ENCODE measurements around the gene SLC2A9. TPM values are rescaled to one million over a fixed set of nuclear protein-coding genes. Genes with fewer than 3 reads are reported as not detected.
A peak's percentile ranks its signal among the peaks of the same experiment; 100 is the strongest.

SLC2A9 gene
- total and polyA plus RNA-seq, 2 of the 8 experiments (the other 6 are each of a cell fraction or from before 2014, with no cell fraction given) = 0.20 to 0.26 TPM

DNA sequence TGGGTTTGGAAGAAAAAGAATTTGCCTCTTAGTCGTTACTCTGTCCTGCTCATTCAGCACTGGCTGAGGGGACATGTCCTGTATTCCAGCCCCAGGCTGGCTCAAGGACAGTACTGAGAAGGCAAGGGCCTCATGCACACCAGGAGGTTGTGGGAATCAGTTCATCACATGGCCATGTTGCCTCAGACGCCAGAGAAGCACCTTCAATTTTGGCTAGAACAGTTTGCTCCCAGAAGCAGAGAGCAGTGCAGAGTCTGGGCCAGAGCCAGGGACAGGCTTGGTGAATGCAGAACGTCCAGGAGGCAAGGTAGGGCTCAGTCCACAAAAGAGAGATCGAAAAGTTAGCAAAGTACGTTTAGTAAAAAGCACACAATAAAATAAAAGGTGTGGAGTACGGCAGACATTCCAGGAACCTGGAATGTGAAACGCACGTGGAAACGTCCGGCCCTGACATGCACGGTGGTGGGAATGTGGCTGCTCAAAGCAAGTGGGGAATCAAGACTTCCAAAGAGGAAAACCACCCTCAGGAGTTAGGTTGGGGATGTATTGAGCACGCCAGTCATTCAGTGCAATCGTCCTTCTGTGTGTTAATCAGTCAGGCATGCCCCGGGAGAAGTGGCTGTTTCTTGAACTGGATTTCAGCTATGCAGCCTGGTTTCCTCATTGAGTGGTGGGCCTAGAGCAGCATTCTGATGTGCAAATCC lies 1.2 kb upstream of the SLC2A9 start:
- H3K4ac ChIP-seq (replicated peaks; ENCODE audit: insufficient read length, low read depth, low read length) = no peak overlapping the region
- CTCF ChIA-PET (ENCODE audit: partially characterized antibody) = interaction anchor here (0.8 to 2.1 kb wide), 3 partner anchors 10 to 44 kb away, joined by 3 to 7 read pairs (median 6); no protein-coding TSS in a partner anchor
- H3K23me2 ChIP-seq (ENCODE audit: low read depth, low read length) = peaks cover 6% of the 10 kb centered on the region; the same call in 1 of the 2 replicates
- no peak overlapping the region for H3K4me2 ChIP-seq (ENCODE audit: insufficient read depth in 1 of 2, low read depth in 2 of 2, low read length in 2 of 2)
- peaks cover 0 to 8% (median 4%) of the 10 kb centered on the region in 4 experiments; a peak in 5 of 7 replicates for H3K4me1 ChIP-seq (replicated peaks in 1 of 4; ENCODE audit: control insufficient read depth in 3 of 4, insufficient read depth in 4 of 4, low read length in 3 of 4)
- no peak for TF ChIP-seq HDAC6 (IDR thresholded peaks at IDR 0.05; ENCODE audit: low read depth, low read length)
- TF ChIP-seq, protein P1, sequence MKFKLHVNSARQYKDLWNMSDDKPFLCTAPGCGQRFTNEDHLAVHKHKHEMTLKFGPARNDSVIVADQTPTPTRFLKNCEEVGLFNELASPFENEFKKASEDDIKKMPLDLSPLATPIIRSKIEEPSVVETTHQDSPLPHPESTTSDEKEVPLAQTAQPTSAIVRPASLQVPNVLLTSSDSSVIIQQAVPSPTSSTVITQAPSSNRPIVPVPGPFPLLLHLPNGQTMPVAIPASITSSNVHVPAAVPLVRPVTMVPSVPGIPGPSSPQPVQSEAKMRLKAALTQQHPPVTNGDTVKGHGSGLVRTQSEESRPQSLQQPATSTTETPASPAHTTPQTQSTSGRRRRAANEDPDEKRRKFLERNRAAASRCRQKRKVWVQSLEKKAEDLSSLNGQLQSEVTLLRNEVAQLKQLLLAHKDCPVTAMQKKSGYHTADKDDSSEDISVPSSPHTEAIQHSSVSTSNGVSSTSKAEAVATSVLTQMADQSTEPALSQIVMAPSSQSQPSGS (IDR thresholded peaks at IDR 0.05; ENCODE audit: low read length) = no peak
- H3K9ac ChIP-seq (replicated peaks in 1 of 4; ENCODE audit: extremely low read depth in 1 of 4, low read depth in 3 of 4, low read length in 3 of 4) = no peak overlapping the region
- H3K27me3 ChIP-seq (replicated peaks in 1 of 4; ENCODE audit: control insufficient read depth in 3 of 4, extremely low read depth in 1 of 4, insufficient read depth in 3 of 4, low read length in 3 of 4) = peaks cover 0 to 12% (median 6%) of the 10 kb centered on the region in 4 experiments; a peak in 4 of 7 replicates
- H4K8ac ChIP-seq (ENCODE audit: extremely low read depth, insufficient read depth, low read length) = no peak overlapping the region
- no peaks in the 10 kb centered on the region for H3K79me2 ChIP-seq (ENCODE audit: control insufficient read depth in 1 of 2, insufficient read depth in 2 of 2, low read length in 2 of 2)
- no peak overlapping the region for H2BK15ac ChIP-seq (ENCODE audit: low read length)
- H4K20me1 ChIP-seq (replicated peaks in 1 of 2; ENCODE audit: control insufficient read depth in 1 of 2, insufficient read depth in 2 of 2, low read length in 2 of 2) = no peaks in the 10 kb centered on the region
- H2AFZ ChIP-seq (ENCODE audit: low read length) = no peak overlapping the region
- H3K27ac ChIP-seq (ENCODE audit: low read depth, low read length) = no peak overlapping the region
- no peak overlapping the region for H3K4me3 ChIP-seq (ENCODE audit: extremely low read depth in 1 of 4, insufficient read depth in 2 of 4, low read depth in 3 of 4, low read length in 4 of 4)
- no peak for FAIRE-seq
- no peaks in the 10 kb centered on the region for H3K9me3 ChIP-seq (ENCODE audit: insufficient read depth in 2 of 2, low read depth in 1 of 2, low read length in 1 of 2)
- H3K18ac ChIP-seq (ENCODE audit: extremely low read depth, low read length) = no peak overlapping the region
- H3K79me1 ChIP-seq (ENCODE audit: low read depth, low read length) = 0 out of 2 replicates have a peak, but pooled peaks cover 2% of the 10 kb centered on the region
- H4K5ac ChIP-seq (ENCODE audit: insufficient read length, low read depth, low read length) = no peak overlapping the region
- no peak overlapping the region for H2BK20ac ChIP-seq (ENCODE audit: low read length)
- H2BK12ac ChIP-seq (ENCODE audit: low read depth, low read length) = 0 out of 2 replicates have a peak overlapping the region, but pooled peaks have one; percentile 23
- no peak overlapping the region for H3K23ac ChIP-seq (ENCODE audit: insufficient read length)
- H3K56ac ChIP-seq (replicated peaks; ENCODE audit: insufficient read length, low read depth, low read length) = no peak overlapping the region
- H2BK120ac ChIP-seq (replicated peaks; ENCODE audit: low read depth, low read length) = no peak overlapping the region
- no peak overlapping the region for H3K14ac ChIP-seq (ENCODE audit: insufficient read length)
- WGBS, 2 experiments (ENCODE audit: extremely low coverage in 1 of 2, insufficient coverage in 1 of 2, insufficient read length in 1 of 2, insufficient replicate concordance in 2 of 2, low coverage in 1 of 2, low lambda C conversion rate in 2 of 2, missing lambda C conversion rate in 1 of 2) = 89% methylated on average over 14 of the region's 14 CpGs; no CpG with 5 or more reads in 1 of the 2 experiments
- DNase-seq (ENCODE audit: low read depth in 1 of 2, low spot score in 2 of 2) = no peak
- H2BK5ac ChIP-seq (ENCODE audit: low read depth, low read length) = no peak overlapping the region
- POLR2A ChIA-PET (ENCODE audit: partially characterized antibody) = no interaction called here
- no peaks in the 10 kb centered on the region for H3K36me3 ChIP-seq (ENCODE audit: control insufficient read depth in 2 of 4, insufficient read depth in 4 of 4, low read length in 3 of 4)
- H4K91ac ChIP-seq (replicated peaks; ENCODE audit: insufficient read length, low read length) = no peak overlapping the region
- no peak overlapping the region for H2AK5ac ChIP-seq (ENCODE audit: low read depth, low read length)
